Measurements from ENCODE around the gene PDE6H.
A peak's percentile ranks its signal among the peaks of the same experiment; 100 is the strongest.

PDE6H gene

GRCh38 chr12:14979468-14979867 lies 6.6 kb downstream of the PDE6H start:
- no peak for DNase-seq

GRCh38 chr12:14981049-14981448 lies 8.2 kb downstream of the PDE6H start:
- DNase-seq = no peak

GRCh38 chr12:14982562-14982961 lies 9.7 kb downstream of the PDE6H start:
- no peak for DNase-seq

GRCh38 chr12:14982991-14983390 lies 10.1 kb downstream of the PDE6H start:
- no peak for DNase-seq

GRCh38 chr12:14984036-14984435 lies 11.2 kb downstream of the PDE6H start:
- DNase-seq = no peak

- no peak for DNase-seq
Measured at GRCh38 chr12:14984766-14985285, 12.0 kb downstream of the PDE6H start.

GRCh38 chr12:14986449-14986848 lies 13.6 kb downstream of the PDE6H start:
- no peak for DNase-seq

- DNase-seq = no peak
Measured at GRCh38 chr12:14988035-14988434, 15.2 kb downstream of the PDE6H start.

- DNase-seq = no peak
Measured at GRCh38 chr12:14989790-14990189, 16.9 kb downstream of the PDE6H start.

GRCh38 chr12:14991069-14991468 lies 18.2 kb downstream of the PDE6H start:
- DNase-seq = no peak

- no peak for DNase-seq
Measured at GRCh38 chr12:14992673-14993072, 19.8 kb downstream of the PDE6H start.

- no peak for DNase-seq
Measured at GRCh38 chr12:14993117-14993516, 20.3 kb downstream of the PDE6H start.

- DNase-seq = no peak
Measured at GRCh38 chr12:14993537-14994266, 20.9 kb downstream of the PDE6H start.

GRCh38 chr12:14994610-14995009 lies 21.8 kb downstream of the PDE6H start:
- DNase-seq = no peak

- peak; percentile 2 for DNase-seq
Measured at GRCh38 chr12:14995583-14996425, 23.0 kb downstream of the PDE6H start.

GRCh38 chr12:14997998-14998397 lies 25.2 kb downstream of the PDE6H start:
- DNase-seq = no peak

GRCh38 chr12:14999021-14999694 lies 26.3 kb downstream of the PDE6H start:
- no peak for DNase-seq

- DNase-seq = no peak
Measured at GRCh38 chr12:14999695-15000365, 27.0 kb downstream of the PDE6H start.

- DNase-seq = no peak
Measured at GRCh38 chr12:15000575-15000974, 27.7 kb downstream of the PDE6H start.

GRCh38 chr12:15001733-15002382 lies 29.0 kb downstream of the PDE6H start:
- DNase-seq = peak; percentile 42

- no peak for DNase-seq
Measured at GRCh38 chr12:15004421-15004820, 31.6 kb downstream of the PDE6H start.

- DNase-seq = peak; percentile 87
Measured at GRCh38 chr12:15005064-15005463, 32.2 kb downstream of the PDE6H start.

All from DMS79 (cell line).